Measurements from ENCODE around the gene HORMAD2.

The HORMAD2 gene

GRCh38 chr22:30079952-30080533, at the start of gene HORMAD2:
HORMAD2 (plus strand) TSS chr22:30080464; CDS start chr22:30093953, 13,489 bp downstream.
- no peak for DNase-seq

DNA sequence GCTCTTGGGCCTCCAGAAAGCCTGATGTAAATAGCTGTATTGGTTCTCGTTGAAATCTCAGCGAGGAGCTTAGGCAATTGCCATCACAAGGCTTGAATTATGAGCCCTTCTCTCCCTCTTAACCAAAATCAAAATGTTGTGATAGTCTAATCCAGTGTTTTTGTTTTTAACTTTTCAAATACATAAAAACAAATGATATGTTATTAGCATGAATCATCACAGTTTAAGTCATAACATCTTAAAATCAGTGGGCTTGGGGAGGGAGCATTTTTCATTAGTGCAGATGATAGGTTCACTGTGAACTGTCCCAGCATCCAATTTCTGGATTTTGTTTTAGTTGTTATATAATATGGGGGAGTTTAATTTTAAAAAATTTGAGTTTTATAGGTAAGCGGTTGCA, 48.9 kb upstream of the HORMAD2 start:
- no peak for DNase-seq

DNA sequence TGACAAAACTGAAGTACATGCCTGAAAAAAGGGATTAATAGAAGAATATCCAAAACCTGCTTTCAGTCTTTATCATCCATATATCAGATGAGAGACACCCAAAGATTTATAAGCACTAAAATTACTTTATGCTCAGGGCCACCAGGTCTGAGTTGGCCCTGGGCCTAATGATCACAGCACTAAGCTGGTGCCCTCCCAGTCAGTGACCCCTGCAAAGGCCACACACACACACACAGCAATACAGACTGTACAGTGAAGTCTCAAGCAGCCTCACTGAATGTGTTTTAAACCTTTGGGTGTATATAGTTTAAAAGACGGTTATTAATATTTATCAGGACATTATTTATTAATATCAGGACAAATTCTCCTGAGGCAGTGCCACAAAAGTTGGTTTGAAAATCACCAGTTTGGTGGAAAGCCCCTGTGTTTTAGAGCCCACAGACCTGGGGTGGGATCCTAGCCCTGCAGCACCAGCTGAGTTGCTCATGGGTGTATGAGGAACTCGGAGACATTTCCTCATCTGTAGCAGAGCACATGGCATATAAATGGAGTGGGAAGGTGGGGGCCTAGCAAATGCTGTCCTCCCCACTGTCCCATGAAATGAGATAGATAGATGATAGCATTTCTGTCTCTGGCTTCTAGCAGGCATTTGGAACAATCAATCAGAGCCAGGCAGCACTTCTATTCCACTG, 48.4 kb upstream of the HORMAD2 start:
- DNase-seq: no peak

DNA sequence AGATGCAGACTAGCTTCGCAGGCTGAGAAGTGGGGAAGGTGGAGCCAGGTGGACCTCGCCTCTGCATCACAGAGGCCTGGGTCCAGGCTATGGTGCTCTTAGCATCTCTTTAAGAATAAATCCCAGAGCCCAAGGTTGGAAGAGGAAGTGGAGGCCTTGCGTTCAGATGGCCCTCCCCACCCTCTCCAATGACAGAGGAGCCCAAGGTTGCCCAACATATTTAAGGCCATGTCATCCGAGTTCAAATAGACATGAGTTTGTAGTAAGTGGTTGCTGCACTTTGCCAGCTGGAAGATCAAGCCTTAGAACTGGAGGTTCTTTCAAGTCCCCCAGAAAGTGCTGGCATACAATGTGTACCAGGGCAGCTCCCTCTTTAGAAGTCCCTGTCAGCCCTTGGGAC, 47.1 kb upstream of the HORMAD2 start:
- no peak for DNase-seq

DNA sequence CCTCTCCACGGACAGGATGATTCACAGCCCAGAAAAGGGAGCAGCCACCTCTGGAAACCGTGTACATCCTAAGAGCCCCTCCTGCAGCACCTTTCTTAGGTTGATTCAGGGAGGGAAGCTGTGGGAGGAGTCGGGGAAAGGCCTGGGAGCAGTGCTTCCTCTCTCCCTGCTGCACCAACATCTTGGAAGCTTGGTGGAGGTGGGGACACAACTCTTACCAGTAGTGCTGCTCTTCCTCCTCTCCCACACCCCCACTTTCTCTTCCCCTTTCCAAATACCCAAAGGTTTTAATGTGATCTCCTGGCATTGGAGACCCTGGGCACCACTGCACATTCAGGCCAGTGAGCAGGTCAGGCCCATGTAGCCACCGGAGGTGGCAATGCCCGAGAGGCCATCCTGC, 46.4 kb upstream of the HORMAD2 start:
- DNase-seq: no peak

GRCh38 chr22:30036656-30037055, 43.6 kb upstream of the HORMAD2 start:
- DNase-seq: no peak

GRCh38 chr22:30038219-30038618, 42.0 kb upstream of the HORMAD2 start:
- DNase-seq: no peak

GRCh38 chr22:30040499-30041260, 39.6 kb upstream of the HORMAD2 start:
- DNase-seq: no peak

GRCh38 chr22:30041475-30041874, 38.8 kb upstream of the HORMAD2 start:
- DNase-seq: no peak

GRCh38 chr22:30041881-30042280, 38.4 kb upstream of the HORMAD2 start:
- no peak for DNase-seq

GRCh38 chr22:30043161-30043560, 37.1 kb upstream of the HORMAD2 start:
- DNase-seq: no peak

DNA sequence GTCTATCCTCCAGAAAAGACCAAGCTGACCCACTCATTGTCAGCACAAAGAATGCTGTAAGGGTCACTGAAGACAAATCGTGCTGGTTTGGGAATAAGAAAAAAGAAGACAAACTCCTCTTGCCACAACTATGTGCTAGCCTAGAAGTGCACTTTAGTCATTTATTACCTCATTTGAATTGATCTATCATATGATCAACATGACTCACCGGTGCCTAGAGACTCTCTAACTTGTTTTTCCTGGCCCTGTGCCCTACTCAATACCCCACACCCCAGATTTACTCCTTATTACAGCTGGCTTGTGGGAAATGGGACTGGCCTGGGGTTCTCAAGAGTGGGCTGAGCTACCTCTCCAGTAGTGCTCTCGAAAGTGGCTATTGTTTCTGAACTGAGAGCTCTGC, 35.9 kb upstream of the HORMAD2 start:
- peak; percentile 75 for DNase-seq

GRCh38 chr22:30044881-30045493, 35.3 kb upstream of the HORMAD2 start:
- DNase-seq: no peak

- no peak for DNase-seq
Observed at GRCh38 chr22:30045494-30045887, 34.8 kb upstream of the HORMAD2 start.

DNA sequence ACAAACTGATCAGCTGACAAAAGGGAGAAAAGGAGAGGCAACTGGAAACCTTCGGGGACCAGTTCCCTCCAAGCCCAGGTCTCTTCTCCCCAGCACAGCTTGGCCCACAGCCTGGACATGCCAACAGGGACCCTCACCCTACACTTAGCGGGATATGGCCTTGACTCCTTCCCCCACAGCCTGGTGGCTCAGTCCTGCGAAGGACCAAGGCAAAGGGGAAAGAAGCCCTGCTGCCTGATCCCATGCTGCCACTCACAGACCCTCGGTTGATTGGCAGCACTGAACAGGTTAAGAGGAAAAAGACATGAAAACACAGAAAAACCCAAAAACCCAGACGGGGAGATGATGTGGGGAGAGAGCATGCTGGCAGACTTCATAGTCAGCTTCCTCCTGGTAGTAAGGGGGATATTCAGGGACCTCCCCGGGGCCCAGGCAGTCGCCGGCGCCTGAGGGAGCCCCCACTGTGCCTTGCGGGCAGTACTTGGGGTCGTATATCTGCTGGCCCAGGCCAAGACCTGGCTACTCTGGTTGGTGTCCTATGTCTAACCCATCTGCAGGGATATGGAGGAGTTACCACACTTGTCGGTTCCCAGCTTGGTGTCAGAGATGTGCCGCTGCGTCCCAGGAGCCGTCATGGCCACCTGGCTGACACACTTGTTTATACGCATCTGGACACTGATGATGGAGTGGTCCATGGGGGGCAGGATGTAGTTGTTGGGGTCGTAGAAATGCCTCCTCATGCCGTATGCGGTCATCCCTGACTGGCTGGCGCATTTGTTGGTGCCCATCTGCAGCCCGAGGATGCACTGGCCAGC, 34.2 kb upstream of the HORMAD2 start:
- DNase-seq: no peak

DNA sequence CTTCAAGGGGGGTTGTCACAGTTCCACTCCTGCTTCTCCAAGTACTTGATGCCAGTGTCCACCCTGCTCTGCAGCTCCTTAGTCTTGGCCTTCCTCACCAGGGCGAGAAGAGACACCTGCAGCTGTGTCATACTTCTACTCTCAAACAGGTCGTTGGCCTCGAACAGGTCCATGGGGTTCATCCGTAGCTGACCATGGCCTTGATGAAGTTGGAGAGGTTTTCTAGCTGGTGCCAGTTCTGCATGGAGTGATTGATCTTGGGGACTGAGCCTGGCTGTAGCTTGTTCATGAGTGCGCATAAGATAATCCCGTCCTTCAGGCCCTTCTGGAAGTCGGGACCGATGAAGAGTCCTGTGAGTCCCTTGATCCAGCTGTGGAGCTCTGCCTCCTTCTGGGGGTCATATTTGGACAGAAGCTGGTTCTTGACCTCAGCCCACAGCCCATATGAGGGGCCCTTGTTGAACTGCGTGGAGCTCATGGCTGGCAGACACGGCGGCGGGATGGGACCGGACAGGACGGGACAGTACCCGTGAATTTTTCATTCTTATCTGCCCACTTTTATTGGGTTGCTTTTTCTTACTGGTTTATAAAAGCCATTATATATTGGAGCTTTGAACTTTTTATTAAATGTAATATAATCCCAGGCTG, 33.4 kb upstream of the HORMAD2 start:
- no peak for DNase-seq

DNA sequence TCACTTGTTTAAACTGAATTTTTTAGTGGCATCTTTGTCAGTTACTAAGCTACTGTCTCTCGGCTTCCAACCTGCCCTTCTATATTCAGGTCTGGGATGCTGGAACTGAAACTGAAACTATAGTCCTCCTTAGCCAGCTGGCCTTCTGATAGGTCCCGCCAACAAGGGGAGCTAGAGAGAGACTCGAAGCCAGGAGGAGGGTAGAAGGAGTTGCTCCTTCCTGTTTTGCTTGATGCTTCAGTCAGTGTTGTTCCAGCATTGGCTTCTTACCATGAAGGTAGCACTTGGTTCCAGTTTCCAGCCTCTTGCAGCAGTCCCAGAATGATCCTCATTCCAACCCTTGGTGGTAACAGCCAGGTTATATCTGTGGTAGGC, 32.9 kb upstream of the HORMAD2 start:
- DNase-seq: no peak

DNA sequence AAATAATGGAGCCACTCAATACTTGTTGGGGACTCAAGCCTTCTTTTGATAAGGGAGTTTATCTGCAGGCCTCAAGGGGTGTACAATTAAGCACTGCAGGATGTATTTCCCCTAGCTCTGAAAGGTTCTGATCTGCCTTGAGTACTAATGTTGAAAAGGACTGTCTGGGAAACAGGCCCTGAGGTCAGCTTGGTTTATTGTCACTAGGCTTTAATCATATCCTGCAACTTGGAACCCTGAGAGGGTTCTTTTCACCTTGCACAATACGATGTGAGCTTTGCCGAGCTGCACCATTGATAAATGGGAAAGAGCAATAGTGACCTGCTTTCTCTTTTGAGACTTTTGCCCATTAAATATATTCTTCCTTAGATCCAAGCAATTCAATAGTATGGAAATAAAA, 31.6 kb upstream of the HORMAD2 start:
- DNase-seq: no peak

DNA sequence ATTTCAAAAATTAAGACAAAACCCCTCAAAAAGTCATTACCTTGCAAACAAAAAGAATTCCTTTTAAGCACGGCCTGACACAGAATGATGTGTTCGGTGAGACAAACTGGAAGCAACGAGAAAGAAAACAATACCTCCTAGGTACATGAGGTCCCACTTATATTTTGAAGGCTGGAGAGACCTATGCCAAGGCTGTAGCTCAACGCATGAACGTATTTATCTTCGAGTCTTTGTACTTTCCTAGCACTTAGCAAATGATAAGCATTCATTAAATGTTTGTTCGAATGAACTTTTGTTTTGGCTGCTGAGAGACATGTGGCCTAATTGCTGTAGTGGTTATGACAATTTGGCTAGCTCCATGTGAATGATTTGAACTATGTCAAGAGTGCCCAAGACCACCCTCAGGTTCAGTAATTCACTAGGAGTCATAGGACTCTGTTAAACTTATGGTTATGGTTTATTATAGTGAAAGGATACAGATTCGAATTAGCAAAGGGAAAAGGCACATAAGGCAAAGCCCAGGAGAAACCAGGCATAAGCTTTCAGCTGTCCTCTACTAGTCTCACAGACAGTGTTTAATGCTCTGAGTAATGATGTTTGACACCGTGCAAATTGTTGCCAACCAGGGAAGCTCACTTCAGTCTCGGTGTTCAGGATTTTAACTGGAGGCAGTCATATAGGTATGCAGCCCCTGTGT, 26.0 kb upstream of the HORMAD2 start:
- no peak for DNase-seq

GRCh38 chr22:30054764-30055069, 25.5 kb upstream of the HORMAD2 start:
- no peak for DNase-seq

GRCh38 chr22:30056015-30056414, 24.2 kb upstream of the HORMAD2 start:
- no peak for DNase-seq

GRCh38 chr22:30057375-30057774, 22.9 kb upstream of the HORMAD2 start:
- no peak for DNase-seq

All from amniotic stem cell (primary cell).